Measurements from ENCODE around the gene PSMF1. TPM values are rescaled to one million over a fixed set of nuclear protein-coding genes. Genes with fewer than 3 reads are reported as not detected.

Gene PSMF1
- total and polyA plus RNA-seq, 2 experiments from 2014 or later: 73.7 to 84.2 TPM

DNA sequence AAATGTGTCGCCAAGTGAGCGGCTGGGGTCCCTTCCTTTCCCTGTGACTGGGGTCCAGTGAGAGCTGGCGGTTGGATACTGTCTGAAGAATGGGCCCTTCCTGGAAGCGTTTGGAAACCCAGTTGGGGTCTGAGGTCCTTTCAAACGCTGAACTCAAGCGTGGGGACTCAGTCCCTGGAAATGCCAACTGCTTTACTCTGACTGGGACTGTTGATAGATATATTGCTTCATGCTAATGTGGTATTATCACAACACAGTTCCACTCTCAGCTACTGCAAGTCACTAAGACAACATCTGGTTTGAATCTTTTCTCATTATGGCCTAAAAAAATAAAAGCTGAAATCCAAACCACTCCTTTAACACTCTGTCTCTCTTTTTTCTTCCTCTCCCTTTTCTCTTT is 23.7 kb upstream of the PSMF1 start (continued):
- TF ChIP-seq, protein P1, sequence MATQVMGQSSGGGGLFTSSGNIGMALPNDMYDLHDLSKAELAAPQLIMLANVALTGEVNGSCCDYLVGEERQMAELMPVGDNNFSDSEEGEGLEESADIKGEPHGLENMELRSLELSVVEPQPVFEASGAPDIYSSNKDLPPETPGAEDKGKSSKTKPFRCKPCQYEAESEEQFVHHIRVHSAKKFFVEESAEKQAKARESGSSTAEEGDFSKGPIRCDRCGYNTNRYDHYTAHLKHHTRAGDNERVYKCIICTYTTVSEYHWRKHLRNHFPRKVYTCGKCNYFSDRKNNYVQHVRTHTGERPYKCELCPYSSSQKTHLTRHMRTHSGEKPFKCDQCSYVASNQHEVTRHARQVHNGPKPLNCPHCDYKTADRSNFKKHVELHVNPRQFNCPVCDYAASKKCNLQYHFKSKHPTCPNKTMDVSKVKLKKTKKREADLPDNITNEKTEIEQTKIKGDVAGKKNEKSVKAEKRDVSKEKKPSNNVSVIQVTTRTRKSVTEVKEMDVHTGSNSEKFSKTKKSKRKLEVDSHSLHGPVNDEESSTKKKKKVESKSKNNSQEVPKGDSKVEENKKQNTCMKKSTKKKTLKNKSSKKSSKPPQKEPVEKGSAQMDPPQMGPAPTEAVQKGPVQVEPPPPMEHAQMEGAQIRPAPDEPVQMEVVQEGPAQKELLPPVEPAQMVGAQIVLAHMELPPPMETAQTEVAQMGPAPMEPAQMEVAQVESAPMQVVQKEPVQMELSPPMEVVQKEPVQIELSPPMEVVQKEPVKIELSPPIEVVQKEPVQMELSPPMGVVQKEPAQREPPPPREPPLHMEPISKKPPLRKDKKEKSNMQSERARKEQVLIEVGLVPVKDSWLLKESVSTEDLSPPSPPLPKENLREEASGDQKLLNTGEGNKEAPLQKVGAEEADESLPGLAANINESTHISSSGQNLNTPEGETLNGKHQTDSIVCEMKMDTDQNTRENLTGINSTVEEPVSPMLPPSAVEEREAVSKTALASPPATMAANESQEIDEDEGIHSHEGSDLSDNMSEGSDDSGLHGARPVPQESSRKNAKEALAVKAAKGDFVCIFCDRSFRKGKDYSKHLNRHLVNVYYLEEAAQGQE (IDR thresholded peaks at IDR 0.05; ENCODE audit: unreplicated experiment): no peak
- no peak for TF ChIP-seq EZH2phosphoT487 (IDR thresholded peaks at IDR 0.05; ENCODE audit: unreplicated experiment)
- no peak for TF ChIP-seq ZNF114 (CRISPR knock-in tag; IDR thresholded peaks at IDR 0.05)

- Histone ChIP-seq H3K27me3 (ENCODE audit: insufficient read depth) (no peaks in the 10 kb centered on the region), H3K4me3 (no peak overlapping the region), H3K9me2 (ENCODE audit: insufficient read depth) (no peaks in the 10 kb centered on the region), H3K27ac (ENCODE audit: low read depth) (no peak overlapping the region), H3K4me2 (no peak overlapping the region), H3K79me2 (replicated peaks; ENCODE audit: insufficient read depth) (no peaks in the 10 kb centered on the region), H3K36me3 (ENCODE audit: insufficient read depth) (no peaks in the 10 kb centered on the region), H2AFZ (no peak overlapping the region), H4K20me1 (replicated peaks; ENCODE audit: insufficient read depth) (no peaks in the 10 kb centered on the region), H3F3A (replicated peaks; ENCODE audit: low read depth) (no peaks in the 10 kb centered on the region), H3K4me1 (ENCODE audit: insufficient read depth) (no peaks in the 10 kb centered on the region)
- H3K4me1 Mint-ChIP-seq: no peaks in the 10 kb centered on the region
- no peak overlapping the region for H3K27ac Mint-ChIP-seq
- TF ChIP-seq NANOG (IDR thresholded peaks at IDR 0.05; ENCODE audit: borderline replicate concordance): no peak
- TF ChIP-seq ZNF114 (CRISPR knock-in tag; IDR thresholded peaks at IDR 0.05): no peak
- TF ChIP-seq, protein P2, sequence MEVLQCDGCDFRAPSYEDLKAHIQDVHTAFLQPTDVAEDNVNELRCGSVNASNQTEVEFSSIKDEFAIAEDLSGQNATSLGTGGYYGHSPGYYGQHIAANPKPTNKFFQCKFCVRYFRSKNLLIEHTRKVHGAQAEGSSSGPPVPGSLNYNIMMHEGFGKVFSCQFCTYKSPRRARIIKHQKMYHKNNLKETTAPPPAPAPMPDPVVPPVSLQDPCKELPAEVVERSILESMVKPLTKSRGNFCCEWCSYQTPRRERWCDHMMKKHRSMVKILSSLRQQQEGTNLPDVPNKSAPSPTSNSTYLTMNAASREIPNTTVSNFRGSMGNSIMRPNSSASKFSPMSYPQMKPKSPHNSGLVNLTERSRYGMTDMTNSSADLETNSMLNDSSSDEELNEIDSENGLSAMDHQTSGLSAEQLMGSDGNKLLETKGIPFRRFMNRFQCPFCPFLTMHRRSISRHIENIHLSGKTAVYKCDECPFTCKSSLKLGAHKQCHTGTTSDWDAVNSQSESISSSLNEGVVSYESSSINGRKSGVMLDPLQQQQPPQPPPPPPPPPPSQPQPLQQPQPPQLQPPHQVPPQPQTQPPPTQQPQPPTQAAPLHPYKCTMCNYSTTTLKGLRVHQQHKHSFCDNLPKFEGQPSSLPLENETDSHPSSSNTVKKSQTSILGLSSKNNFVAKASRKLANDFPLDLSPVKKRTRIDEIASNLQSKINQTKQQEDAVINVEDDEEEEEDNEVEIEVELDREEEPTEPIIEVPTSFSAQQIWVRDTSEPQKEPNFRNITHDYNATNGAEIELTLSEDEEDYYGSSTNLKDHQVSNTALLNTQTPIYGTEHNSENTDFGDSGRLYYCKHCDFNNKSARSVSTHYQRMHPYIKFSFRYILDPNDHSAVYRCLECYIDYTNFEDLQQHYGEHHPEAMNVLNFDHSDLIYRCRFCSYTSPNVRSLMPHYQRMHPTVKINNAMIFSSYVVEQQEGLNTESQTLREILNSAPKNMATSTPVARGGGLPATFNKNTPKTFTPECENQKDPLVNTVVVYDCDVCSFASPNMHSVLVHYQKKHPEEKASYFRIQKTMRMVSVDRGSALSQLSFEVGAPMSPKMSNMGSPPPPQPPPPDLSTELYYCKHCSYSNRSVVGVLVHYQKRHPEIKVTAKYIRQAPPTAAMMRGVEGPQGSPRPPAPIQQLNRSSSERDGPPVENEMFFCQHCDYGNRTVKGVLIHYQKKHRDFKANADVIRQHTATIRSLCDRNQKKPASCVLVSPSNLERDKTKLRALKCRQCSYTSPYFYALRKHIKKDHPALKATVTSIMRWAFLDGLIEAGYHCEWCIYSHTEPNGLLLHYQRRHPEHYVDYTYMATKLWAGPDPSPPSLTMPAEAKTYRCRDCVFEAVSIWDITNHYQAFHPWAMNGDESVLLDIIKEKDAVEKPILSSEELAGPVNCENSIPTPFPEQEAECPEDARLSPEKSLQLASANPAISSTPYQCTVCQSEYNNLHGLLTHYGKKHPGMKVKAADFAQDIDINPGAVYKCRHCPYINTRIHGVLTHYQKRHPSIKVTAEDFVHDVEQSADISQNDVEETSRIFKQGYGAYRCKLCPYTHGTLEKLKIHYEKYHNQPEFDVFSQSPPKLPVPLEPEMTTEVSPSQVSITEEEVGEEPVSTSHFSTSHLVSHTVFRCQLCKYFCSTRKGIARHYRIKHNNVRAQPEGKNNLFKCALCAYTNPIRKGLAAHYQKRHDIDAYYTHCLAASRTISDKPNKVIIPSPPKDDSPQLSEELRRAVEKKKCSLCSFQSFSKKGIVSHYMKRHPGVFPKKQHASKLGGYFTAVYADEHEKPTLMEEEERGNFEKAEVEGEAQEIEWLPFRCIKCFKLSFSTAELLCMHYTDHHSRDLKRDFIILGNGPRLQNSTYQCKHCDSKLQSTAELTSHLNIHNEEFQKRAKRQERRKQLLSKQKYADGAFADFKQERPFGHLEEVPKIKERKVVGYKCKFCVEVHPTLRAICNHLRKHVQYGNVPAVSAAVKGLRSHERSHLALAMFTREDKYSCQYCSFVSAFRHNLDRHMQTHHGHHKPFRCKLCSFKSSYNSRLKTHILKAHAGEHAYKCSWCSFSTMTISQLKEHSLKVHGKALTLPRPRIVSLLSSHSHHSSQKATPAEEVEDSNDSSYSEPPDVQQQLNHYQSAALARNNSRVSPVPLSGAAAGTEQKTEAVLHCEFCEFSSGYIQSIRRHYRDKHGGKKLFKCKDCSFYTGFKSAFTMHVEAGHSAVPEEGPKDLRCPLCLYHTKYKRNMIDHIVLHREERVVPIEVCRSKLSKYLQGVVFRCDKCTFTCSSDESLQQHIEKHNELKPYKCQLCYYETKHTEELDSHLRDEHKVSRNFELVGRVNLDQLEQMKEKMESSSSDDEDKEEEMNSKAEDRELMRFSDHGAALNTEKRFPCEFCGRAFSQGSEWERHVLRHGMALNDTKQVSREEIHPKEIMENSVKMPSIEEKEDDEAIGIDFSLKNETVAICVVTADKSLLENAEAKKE (CRISPR knock-in tag; IDR thresholded peaks at IDR 0.05): no peak
- TF ChIP-seq EZH2phosphoT487 (IDR thresholded peaks at IDR 0.05; ENCODE audit: unreplicated experiment): no peak
- TF ChIP-seq, protein P3, sequence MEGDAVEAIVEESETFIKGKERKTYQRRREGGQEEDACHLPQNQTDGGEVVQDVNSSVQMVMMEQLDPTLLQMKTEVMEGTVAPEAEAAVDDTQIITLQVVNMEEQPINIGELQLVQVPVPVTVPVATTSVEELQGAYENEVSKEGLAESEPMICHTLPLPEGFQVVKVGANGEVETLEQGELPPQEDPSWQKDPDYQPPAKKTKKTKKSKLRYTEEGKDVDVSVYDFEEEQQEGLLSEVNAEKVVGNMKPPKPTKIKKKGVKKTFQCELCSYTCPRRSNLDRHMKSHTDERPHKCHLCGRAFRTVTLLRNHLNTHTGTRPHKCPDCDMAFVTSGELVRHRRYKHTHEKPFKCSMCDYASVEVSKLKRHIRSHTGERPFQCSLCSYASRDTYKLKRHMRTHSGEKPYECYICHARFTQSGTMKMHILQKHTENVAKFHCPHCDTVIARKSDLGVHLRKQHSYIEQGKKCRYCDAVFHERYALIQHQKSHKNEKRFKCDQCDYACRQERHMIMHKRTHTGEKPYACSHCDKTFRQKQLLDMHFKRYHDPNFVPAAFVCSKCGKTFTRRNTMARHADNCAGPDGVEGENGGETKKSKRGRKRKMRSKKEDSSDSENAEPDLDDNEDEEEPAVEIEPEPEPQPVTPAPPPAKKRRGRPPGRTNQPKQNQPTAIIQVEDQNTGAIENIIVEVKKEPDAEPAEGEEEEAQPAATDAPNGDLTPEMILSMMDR (conservative IDR thresholded peaks at IDR 0.05; ENCODE audit: low read depth in 2 of 2): no peak
- no peak for TF ChIP-seq ETS1 (IDR thresholded peaks at IDR 0.05)
- no peak for TF ChIP-seq EZH2 (IDR thresholded peaks at IDR 0.05; ENCODE audit: low read depth, unreplicated experiment)
- H3K4me3 Mint-ChIP-seq: no peak overlapping the region
- no peaks in the 10 kb centered on the region for H3K27me3 Mint-ChIP-seq (ENCODE audit: insufficient read depth, low read depth, poor library complexity)
- H3K9me3 Mint-ChIP-seq: peaks cover 26% of the 10 kb centered on the region
- no peaks in the 10 kb centered on the region for H3K36me3 Mint-ChIP-seq (ENCODE audit: low read depth)
- DNase-seq (ENCODE audit: low spot score) (no peak), ATAC-seq (no peak)
Observed at GRCh38 chr20:1101533-1101932, 16.9 kb upstream of the PSMF1 start.
